HL-60/S4 treated with retinoic acid at 250 ng/mL for 4 days and 3 days (cell line): Measurements from ENCODE around the gene HBS1L.

ENCODE experiments used
- in situ Hi-C: fragments of 300-500 bp; cut with MboI; formaldehyde crosslinking; loops from 2 replicates; pipeline ENCODE4 v1.7.0; 2022; ENCODE audit warnings: low sequenced_read_pairs

The HBS1L gene

GRCh38 chr6:135037541-135037940 is 17.1 kb downstream of the HBS1L start:
- in situ Hi-C loops: no loop called here

- in situ Hi-C loops: no loop called here
These were observed 17.7 kb downstream of the HBS1L start for GRCh38 chr6:135036731-135037420.

- in situ Hi-C loops: no loop called here
These were observed 21.4 kb downstream of the HBS1L start for GRCh38 chr6:135033238-135033637.

- in situ Hi-C loops: no loop called here
These were observed 24.0 kb downstream of the HBS1L start for GRCh38 chr6:135030532-135031178.

- in situ Hi-C loops: no loop called here
These were observed 24.6 kb downstream of the HBS1L start for GRCh38 chr6:135030056-135030473.

- in situ Hi-C loops: no loop called here
These were observed 28.8 kb downstream of the HBS1L start for GRCh38 chr6:135025775-135026174.

GRCh38 chr6:135025175-135025574 is 29.4 kb downstream of the HBS1L start:
- in situ Hi-C loops: no loop called here

GRCh38 chr6:135022050-135022697 is 32.4 kb downstream of the HBS1L start:
- in situ Hi-C loops: no loop called here

- in situ Hi-C loops: no loop called here
These were observed 33.1 kb downstream of the HBS1L start for GRCh38 chr6:135021310-135022049.

GRCh38 chr6:135018941-135019340 is 35.7 kb downstream of the HBS1L start:
- in situ Hi-C loops: no loop called here

- in situ Hi-C loops: no loop called here
These were observed 36.6 kb downstream of the HBS1L start for GRCh38 chr6:135018052-135018451.

GRCh38 chr6:135014353-135014832 is 40.2 kb downstream of the HBS1L start:
- in situ Hi-C loops: no loop called here

GRCh38 chr6:135013211-135013610 is 41.4 kb downstream of the HBS1L start:
- in situ Hi-C loops: no loop called here

GRCh38 chr6:135012764-135013163 is 41.9 kb downstream of the HBS1L start:
- in situ Hi-C loops: no loop called here

GRCh38 chr6:135012349-135012748 is 42.3 kb downstream of the HBS1L start:
- in situ Hi-C loops: no loop called here

- in situ Hi-C loops: no loop called here
These were observed 45.7 kb downstream of the HBS1L start for GRCh38 chr6:135008941-135009290.

- in situ Hi-C loops: no loop called here
These were observed 46.3 kb downstream of the HBS1L start for GRCh38 chr6:135008072-135008940.

- in situ Hi-C loops: no loop called here
These were observed 48.2 kb downstream of the HBS1L start for GRCh38 chr6:135006386-135006914.

- in situ Hi-C loops: no loop called here
These were observed 50.2 kb downstream of the HBS1L start for GRCh38 chr6:135004399-135004798.
